GM12878 (cell line): Measurements from ENCODE around the gene INSC. TPM values are rescaled to one million over a fixed set of nuclear protein-coding genes. Genes with fewer than 3 reads are reported as not detected.

Source experiments
- ATAC-seq: fragments of 200-7000 bp; cut with Tn5 transposase; 3 replicates; pipeline ENCODE4 v1.9.1; 2020; ENCODE audit warnings: mild to moderate bottlenecking, moderate library complexity
- BruUV-seq: library from RNA; stranded (reverse); fragments of 400-500 nt; replicated peaks from 2 replicates; lab custom pipeline; 2021; lab: Mats Ljungman, UMichigan
- CTCF ChIA-PET: fragments of 300-600 bp; sonication (Branson Sonifier 250); formaldehyde crosslinking; extraction: SDS; loops from one replicate; lab custom pipeline; 2021; ENCODE audit warnings: inconsistent platforms; lab: Yijun Ruan, JAX
- POLR2A ChIA-PET: fragments of 350-600 bp; formaldehyde crosslinking; extraction: SDS; loops from one replicate; lab custom pipeline; 2021; ENCODE audit warnings: inconsistent platforms; lab: Charles Lee
- RAD21 ChIA-PET: fragments of 300-600 bp; sonication (Branson Sonifier 250); formaldehyde crosslinking; loops from one replicate; lab custom pipeline; 2023; ENCODE audit warnings: antibody characterized with exemption; ENCODE audit not compliant: unreplicated experiment; lab: Charles Lee
- SMC1A ChIA-PET: fragments of 300-600 bp; sonication (Branson Sonifier 250); formaldehyde crosslinking; loops from one replicate; lab custom pipeline; 2023; ENCODE audit not compliant: unreplicated experiment, uncharacterized antibody; lab: Charles Lee
- DNase-seq: peaks from one replicate; pipeline ENCODE4 v3.0.0-alpha.2; 2011; ENCODE audit warnings: low read depth, low spot score
- FAIRE-seq: peaks from 3 replicates; lab custom pipeline; 2011; peaks lifted over from hg19 to GRCh38; lab: Jason Lieb, UNC
- H2AFZ ChIP-seq: 2 replicates; pipeline ENCODE4 v1.6.0; 2011; ENCODE audit warnings: low read depth, low read length, control low read depth; ENCODE audit not compliant: control insufficient read depth
- H3K27ac ChIP-seq: 2 replicates; pipeline ENCODE4 v1.5.1; 2011; ENCODE audit warnings: control low read depth; ENCODE audit not compliant: control insufficient read depth, insufficient read depth
- H3K27me3 ChIP-seq, 2 experiments: replicated peaks in 1 of 2; 2 replicates each; pipeline versions ENCODE4 v1.6.0 to v1.6.1; 2011; ENCODE audit warnings: low read length in 1 of 2; ENCODE audit not compliant: control insufficient read depth in 2 of 2, insufficient read depth in 2 of 2
- H3K36me3 ChIP-seq, 2 experiments: 2 replicates each; pipeline ENCODE4 v1.5.1; 2011; ENCODE audit warnings: low read length in 1 of 2; ENCODE audit not compliant: control insufficient read depth in 2 of 2, insufficient read depth in 2 of 2
- H3K4me1 ChIP-seq: 2 replicates; pipeline ENCODE4 v1.6.1; 2011; ENCODE audit warnings: mild to moderate bottlenecking, low read length, moderate library complexity, mixed read lengths; ENCODE audit not compliant: control insufficient read depth, insufficient read depth
- H3K4me2 ChIP-seq: 2 replicates; pipeline ENCODE4 v1.6.0; 2011; ENCODE audit warnings: control low read depth; ENCODE audit not compliant: control insufficient read depth, insufficient read depth
- H3K4me3 ChIP-seq: fragments of 200-600 bp; sonication (generic); 2 replicates; pipeline ENCODE4 v1.5.1; 2016
- H3K79me2 ChIP-seq: 2 replicates; pipeline ENCODE4 v1.6.0; 2011; ENCODE audit warnings: low read length; ENCODE audit not compliant: control insufficient read depth, insufficient read depth
- H3K9ac ChIP-seq: 2 replicates; pipeline ENCODE4 v1.8.0; 2011; ENCODE audit warnings: low read length, control low read depth, mixed read lengths; ENCODE audit not compliant: control insufficient read depth, insufficient read depth
- H3K9me3 ChIP-seq: replicated peaks from 3 replicates; pipeline ENCODE4 v1.5.1; 2011; ENCODE audit warnings: mild to moderate bottlenecking, low read length; ENCODE audit not compliant: control insufficient read depth, insufficient read depth
- H4K20me1 ChIP-seq: 2 replicates; pipeline ENCODE4 v1.6.0; 2011; ENCODE audit not compliant: control insufficient read depth, insufficient read depth
- CREM ChIP-seq: IDR thresholded peaks from 2 replicates; pipeline ENCODE4 v1.6.1; 2014; ENCODE audit warnings: antibody characterized with exemption, low read depth
- ESRRA ChIP-seq: IDR thresholded peaks from 2 replicates; pipeline ENCODE4 v1.6.1; 2012; ENCODE audit warnings: mild to moderate bottlenecking, low read length, improper control_type of control experiment
- HCFC1 ChIP-seq: fragments of 150-350 bp; IDR thresholded peaks from 2 replicates; pipeline ENCODE4 v1.6.1; 2014; ENCODE audit warnings: low read length
- IKZF1 ChIP-seq: fragments of 450-650 bp; conservative IDR thresholded peaks from 2 replicates; pipeline ENCODE4 v1.6.1; 2017; ENCODE audit warnings: antibody characterized with exemption, mild to moderate bottlenecking
- MTA3 ChIP-seq: IDR thresholded peaks from 2 replicates; pipeline ENCODE4 v1.6.1; 2012; ENCODE audit warnings: low read length, inconsistent platforms, borderline replicate concordance
- NBN ChIP-seq: fragments of 450-650 bp; IDR thresholded peaks from 2 replicates; pipeline ENCODE4 v1.6.1; 2016
- NR2C1 ChIP-seq: fragments of 450-650 bp; IDR thresholded peaks from 2 replicates; pipeline ENCODE4 v1.6.1; 2017; ENCODE audit warnings: antibody characterized with exemption, mild to moderate bottlenecking, moderate library complexity
- NR2F1 ChIP-seq: fragments of 450-650 bp; conservative IDR thresholded peaks from 2 replicates; pipeline ENCODE4 v1.6.1; 2017; ENCODE audit warnings: mild to moderate bottlenecking
- RBBP5 ChIP-seq: fragments of 200-600 bp; sonication (generic); conservative IDR thresholded peaks from 2 replicates; pipeline ENCODE4 v1.6.1; 2016
- RELB ChIP-seq: fragments of 450-650 bp; IDR thresholded peaks from 2 replicates; pipeline ENCODE4 v1.6.1; 2017; ENCODE audit warnings: low read depth, mild to moderate bottlenecking, moderate library complexity
- SREBF1 ChIP-seq: IDR thresholded peaks from 2 replicates; pipeline ENCODE4 v1.6.1; 2012; ENCODE audit warnings: mild to moderate bottlenecking, low read length
- SREBF2 ChIP-seq: IDR thresholded peaks from 2 replicates; pipeline ENCODE4 v1.6.1; 2012; ENCODE audit warnings: mild to moderate bottlenecking, low read length
- SUZ12 ChIP-seq: fragments of 200-600 bp; sonication (generic); IDR thresholded peaks from one replicate; pipeline ENCODE4 v1.6.1; 2018; ENCODE audit warnings: antibody characterized with exemption, mild to moderate bottlenecking; ENCODE audit not compliant: unreplicated experiment
- WRNIP1 ChIP-seq: IDR thresholded peaks from 2 replicates; pipeline ENCODE4 v1.6.1; 2011; ENCODE audit warnings: low read depth, low read length, improper control_type of control experiment, borderline replicate concordance
- ZNF384 ChIP-seq: IDR thresholded peaks from 2 replicates; pipeline ENCODE4 v1.6.1; 2012; ENCODE audit warnings: low read depth, mild to moderate bottlenecking, low read length, improper control_type of control experiment, borderline replicate concordance
- ZZZ3 ChIP-seq: IDR thresholded peaks from 2 replicates; pipeline ENCODE4 v1.6.1; 2011; ENCODE audit warnings: low read depth; ENCODE audit not compliant: control insufficient read depth, insufficient read length
- WGBS: methylation state at CpG from one replicate; pipeline ENCODE4 v1.1.6; 2016; ENCODE audit warnings: low lambda C conversion rate; ENCODE audit not compliant: insufficient replicate concordance, insufficient coverage; ENCODE audit errors: missing lambda C conversion rate; 5-methylcytosine and 5-hydroxymethylcytosine counted together
- in situ Hi-C: fragments of 300-500 bp; cut with MboI; formaldehyde crosslinking; loops from 9 replicates; pipeline ENCODE4 v1.14.3; 2018; ENCODE audit warnings: mixed read lengths
- intact Hi-C: fragments of 100-400 bp; cut with micrococcal nuclease; formaldehyde crosslinking; loops from one replicate; pipeline ENCODE4 v1.14.2; 2022; ENCODE audit not compliant: unreplicated experiment
- polyA plus RNA-seq, 11 experiments: library from polyadenylated mRNA; depleted of rRNA in 4 of 11; unstranded in 6 of 11; stranded (reverse) in 5 of 11; fragments of >200 nt; fragmentation: Nextera tagmentation in 4 of 11; fragmentation: Illumina TruSeq in 1 of 11; extraction: Ambion mirVana in 4 of 11; extraction: Trizol in 1 of 11; gene quantifications; 1 replicate in 1 of 11; 2 replicates in 10 of 11; pipeline versions ENCODE4 v1.2.1 to v1.2.3, GENCODE V29; 2011 to 2016; ENCODE audit warnings: inconsistent platforms in 2 of 11, missing spikeins in 2 of 11, low read depth in 1 of 11
- total RNA-seq, 4 experiments: library from RNA; depleted of rRNA in 3 of 4; stranded (reverse); fragments of >200 nt in 3 of 4; fragmentation: Illumina TruSeq in 1 of 4; extraction: Trizol in 1 of 4; gene quantifications; 2 replicates each; pipeline versions ENCODE4 v1.2.1 to v1.2.3, GENCODE V29; 2013 to 2021

Gene INSC
- total and polyA plus RNA-seq, 10 of the 15 experiments (the other 5 are each of a cell fraction or from before 2014, with no cell fraction given), result 0.13 to 0.33 TPM; not detected in 8

- TF ChIP-seq RBBP5 (no peak), ZZZ3 (no peak), ZNF384 (no peak), NR2F1 (no peak), SREBF1 (no peak), RELB (no peak), NBN (no peak), IKZF1 (no peak), HCFC1 (no peak), SREBF2 (no peak), WRNIP1 (no peak), ESRRA (no peak), NR2C1 (no peak), CREM (no peak), MTA3 (no peak), SUZ12 (no peak)
- TF ChIP-seq, all 136 proteins: peak for 0
- H3K9me3 ChIP-seq, result no peaks in the 10 kb centered on the region
- H4K20me1 ChIP-seq, result no peaks in the 10 kb centered on the region
- no peaks in the 10 kb centered on the region for H3K36me3 ChIP-seq
- intact Hi-C loops, result no loop called here
- ChIA-PET CTCF (no interaction called here), RAD21 (no interaction called here), SMC1A (no interaction called here), POLR2A (no interaction called here)
- WGBS, result 24% methylated on average over 4 of the region's 4 CpGs
- FAIRE-seq (no peak), DNase-seq (no peak), ATAC-seq (no peak)
- H3K4me3 ChIP-seq, result no peak overlapping the region
- no peaks in the 10 kb centered on the region for H3K79me2 ChIP-seq
- H3K4me1 ChIP-seq, result no peaks in the 10 kb centered on the region
- in situ Hi-C loops, result no loop called here
- H3K27ac ChIP-seq, result no peak overlapping the region
- H3K9ac ChIP-seq, result no peak overlapping the region
- H3K4me2 ChIP-seq, result no peak overlapping the region
- H2AFZ ChIP-seq, result no peak overlapping the region
- no TSS peak for BruUV-seq
- no peaks in the 10 kb centered on the region for H3K27me3 ChIP-seq
These were observed 121.8 kb downstream of the INSC start for GRCh38 chr11:15236559-15236958.
